AG08395 (cell line): ENCODE measurements around the gene CACNA1G.

Experiments
- DNase-seq: peaks from one replicate; pipeline ENCODE4 v3.0.0; 2012; ENCODE audit warnings: mixed read lengths, low spot score

The CACNA1G gene

GRCh38 chr17:50651661-50652060, 91.1 kb downstream of the CACNA1G start:
- no peak for DNase-seq

DNA sequence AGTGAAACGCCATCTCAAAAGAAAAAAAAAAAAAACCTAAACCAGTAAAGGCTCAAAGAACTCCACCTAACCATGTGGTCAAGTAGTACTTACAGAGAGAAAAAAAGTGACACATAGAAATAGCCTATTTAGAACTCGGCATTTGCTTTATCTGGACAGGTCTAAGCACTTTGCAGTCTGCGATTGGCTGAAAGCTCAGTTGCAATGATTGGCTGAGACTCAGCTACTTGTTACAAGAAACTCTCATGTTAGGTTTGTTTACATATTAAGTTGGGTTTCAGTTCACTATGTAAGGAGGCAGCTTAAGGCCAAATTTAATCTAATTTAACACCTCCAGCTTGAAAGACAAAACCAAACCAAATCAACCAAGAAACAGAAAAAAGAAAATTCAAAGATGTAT, 93.2 kb downstream of the CACNA1G start:
- DNase-seq = no peak

DNA sequence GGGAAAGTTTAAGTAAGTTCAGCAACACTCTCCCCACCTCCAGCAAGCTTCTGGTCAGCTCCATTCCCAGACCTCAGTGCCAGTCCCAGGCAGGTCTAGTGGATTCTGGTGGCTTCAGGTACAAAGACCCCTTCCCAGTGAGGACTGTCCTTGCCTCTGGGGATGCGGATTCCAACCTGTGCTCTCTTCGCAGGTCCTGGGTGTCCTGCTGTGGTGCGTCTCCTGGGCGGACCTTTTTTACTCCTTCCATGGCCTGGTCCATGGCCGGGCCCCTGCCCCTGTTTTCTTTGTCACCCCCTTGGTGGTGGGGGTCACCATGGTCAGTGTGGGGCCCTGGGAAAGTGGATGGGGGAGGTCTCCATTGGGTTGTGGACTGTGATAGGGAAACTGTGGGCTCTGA, 96.0 kb downstream of the CACNA1G start:
- no peak for DNase-seq

DNA sequence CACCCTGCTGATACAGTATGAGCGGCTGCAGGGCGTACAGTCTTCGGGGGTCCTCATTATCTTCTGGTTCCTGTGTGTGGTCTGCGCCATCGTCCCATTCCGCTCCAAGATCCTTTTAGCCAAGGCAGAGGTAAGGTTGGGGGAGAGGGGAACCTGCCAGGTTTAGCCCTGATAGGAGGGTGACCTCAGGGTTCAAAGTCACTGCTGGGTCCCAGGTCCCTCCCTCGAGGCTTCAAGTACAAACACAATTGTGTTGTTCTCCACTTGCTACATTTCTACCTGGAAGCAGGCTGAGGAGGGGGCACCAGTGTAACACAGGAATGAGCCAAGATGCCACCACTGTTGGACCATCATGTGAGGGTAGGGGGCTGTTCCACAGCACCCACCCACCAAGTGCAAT, 96.5 kb downstream of the CACNA1G start:
- no peak for DNase-seq

DNA sequence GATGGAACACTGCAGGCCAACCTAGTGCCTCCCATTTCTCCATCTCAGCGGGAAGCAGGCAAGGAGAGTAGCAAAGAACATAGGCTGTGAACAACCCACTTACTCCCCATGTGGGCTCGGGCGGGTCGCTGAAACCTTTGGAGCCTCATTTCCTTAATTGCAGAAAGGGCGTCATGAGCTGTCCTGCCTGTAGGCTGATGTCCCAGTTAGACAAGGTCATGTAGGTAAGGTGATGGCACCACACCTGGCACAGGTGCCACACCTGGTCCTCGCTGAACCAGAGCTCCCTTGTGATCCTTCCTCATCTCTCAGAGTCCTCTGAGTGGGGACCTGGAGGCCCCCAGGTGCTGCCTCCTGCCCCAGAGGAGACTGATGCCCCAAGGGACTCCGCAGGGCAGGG, 97.1 kb downstream of the CACNA1G start:
- DNase-seq = no peak

DNA sequence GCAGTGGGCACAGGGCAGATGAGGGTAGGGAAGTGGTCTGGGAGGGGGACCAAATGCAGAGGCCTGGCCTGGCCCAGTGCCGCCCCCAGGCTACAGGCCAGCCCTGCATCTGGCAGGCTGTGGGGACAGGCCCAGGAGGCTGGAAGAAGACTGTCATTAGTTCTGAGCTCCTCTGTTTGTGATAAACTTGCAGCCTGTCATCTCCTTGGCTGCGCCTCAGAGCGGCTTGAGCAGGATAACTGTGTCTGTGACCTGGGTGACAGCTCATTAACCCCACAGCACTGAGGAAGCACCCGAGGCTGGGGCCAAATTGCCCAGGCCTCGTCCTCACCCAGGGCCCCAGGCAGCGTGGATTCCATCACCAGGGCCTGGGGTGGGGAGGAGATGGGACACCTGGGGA, 98.1 kb downstream of the CACNA1G start:
- peak; percentile 34 for DNase-seq

- DNase-seq = no peak
Observed at GRCh38 chr17:50659179-50659578, 98.7 kb downstream of the CACNA1G start.

- peak; percentile 35 for DNase-seq
Observed at GRCh38 chr17:50660042-50660886, 99.7 kb downstream of the CACNA1G start.

- DNase-seq = no peak
Observed at GRCh38 chr17:50660887-50661345, 100.4 kb downstream of the CACNA1G start.

DNA sequence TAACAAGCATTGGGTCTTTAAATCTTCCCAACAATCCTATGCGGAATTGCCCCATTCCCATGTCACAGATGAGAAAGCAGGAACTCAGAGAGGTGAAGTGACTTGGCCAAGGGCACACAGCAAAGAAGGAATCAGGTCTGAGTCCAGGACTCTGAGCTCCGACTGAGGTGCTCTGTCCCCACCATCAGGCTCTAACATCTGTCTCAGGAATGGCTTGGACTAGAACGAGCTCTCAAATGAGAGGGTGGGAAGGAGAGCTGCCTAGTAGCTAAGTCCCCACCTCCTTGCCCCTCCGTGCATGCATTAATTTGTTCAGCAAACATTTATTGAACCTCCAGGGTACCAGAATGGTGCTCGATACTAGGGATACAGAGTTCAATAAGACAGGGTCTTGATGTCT, 100.8 kb downstream of the CACNA1G start:
- no peak for DNase-seq

GRCh38 chr17:50661795-50662391, 101.4 kb downstream of the CACNA1G start:
- DNase-seq = peak; percentile 86

DNA sequence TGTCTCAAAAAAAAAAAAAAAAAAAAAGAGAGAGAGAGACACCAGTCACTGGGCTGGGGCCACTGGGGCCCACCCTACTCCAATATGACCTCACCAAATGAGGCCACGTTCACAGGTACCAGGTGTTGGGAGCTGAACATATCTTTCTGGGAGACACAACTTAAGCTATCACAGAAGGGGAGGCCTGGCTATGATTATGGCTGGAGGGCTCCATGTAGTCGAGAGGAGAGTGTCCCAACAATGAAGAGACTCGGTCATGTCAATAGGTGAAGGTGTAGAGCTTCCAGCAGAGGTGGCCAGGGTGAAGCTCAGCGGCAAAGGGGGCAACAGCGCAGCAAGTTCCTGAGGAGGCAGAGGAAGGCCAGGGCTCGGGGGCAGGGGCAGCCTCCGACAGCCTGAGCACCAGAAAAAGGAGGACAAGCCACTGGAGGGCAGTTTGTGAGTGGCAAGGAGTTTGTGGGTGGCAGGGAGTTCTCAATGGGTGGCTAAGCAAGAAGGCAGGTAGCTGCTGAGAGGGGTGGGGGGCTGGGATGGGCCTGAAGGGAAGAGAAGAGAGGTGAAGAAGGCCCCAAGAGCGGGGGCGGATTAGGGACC, 102.2 kb downstream of the CACNA1G start:
- DNase-seq = no peak

GRCh38 chr17:50663812-50664374, 103.4 kb downstream of the CACNA1G start:
- DNase-seq = no peak

GRCh38 chr17:50664788-50665458, 104.4 kb downstream of the CACNA1G start:
- DNase-seq = no peak

DNA sequence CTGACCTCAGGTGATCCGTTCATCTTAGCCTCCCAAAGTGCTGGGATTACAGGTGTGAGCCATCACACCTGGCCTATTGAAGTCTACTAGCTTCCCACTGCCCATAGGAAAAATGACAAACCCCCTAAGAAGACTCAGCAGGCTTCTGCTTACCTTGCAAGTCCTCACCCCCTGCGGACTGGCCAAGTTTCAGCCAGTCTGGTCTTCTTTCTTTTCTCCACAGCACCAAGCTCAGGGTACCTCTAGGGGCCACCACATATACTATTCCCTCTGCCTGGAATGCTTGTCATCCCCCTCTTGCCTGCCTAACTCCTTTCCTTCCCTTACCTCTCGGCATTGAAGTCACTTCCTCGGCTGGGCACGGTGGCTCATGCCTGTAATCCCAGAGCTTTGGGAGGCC, 105.3 kb downstream of the CACNA1G start:
- DNase-seq = no peak

DNA sequence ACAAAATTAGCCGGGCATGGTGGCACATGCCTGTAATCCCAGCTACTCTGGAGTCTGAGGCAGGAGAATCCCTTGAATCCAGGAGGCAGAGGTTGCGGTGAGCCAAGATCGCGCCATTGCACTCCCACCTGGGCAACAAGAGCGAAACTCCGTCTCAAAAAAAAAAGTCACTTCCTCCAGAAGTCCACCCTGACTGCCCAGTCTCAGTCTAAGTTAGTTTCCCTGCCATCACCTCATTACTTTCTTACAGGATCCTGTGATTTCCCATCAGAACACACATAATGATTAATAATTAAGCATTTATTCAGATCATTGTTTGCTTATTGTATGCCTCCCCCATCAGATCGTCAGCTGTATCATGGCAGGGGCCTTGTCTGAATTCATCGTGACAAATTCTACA, 105.8 kb downstream of the CACNA1G start:
- no peak for DNase-seq

DNA sequence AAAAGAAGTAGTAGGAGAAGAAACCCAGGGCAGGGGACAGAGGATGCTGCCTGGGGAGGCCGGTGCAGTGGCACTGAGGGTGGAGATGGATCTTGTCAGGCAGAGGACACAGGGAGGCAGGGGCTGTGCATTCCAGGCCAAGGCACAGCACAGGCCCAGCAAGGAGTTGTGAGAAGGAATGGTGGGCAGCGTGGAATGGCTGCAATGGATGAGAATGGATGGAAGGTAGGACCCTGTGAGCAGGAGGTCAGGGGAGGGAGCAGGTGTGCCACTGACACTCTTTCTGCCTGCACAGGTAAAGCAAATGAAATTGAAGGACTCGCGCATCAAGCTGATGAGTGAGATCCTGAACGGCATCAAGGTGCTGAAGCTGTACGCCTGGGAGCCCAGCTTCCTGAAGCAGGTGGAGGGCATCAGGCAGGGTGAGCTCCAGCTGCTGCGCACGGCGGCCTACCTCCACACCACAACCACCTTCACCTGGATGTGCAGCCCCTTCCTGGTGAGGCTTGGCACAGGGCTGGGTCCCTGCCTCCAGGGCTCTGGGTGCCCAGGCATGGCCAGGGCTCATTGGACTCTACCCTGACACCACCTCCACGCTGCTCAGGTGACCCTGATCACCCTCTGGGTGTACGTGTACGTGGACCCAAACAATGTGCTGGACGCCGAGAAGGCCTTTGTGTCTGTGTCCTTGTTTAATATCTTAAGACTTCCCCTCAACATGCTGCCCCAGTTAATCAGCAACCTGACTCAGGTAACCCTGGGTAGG, 106.9 kb downstream of the CACNA1G start:
- DNase-seq = no peak

- DNase-seq = peak; percentile 60
Observed at GRCh38 chr17:50668025-50668837, 107.7 kb downstream of the CACNA1G start.

DNA sequence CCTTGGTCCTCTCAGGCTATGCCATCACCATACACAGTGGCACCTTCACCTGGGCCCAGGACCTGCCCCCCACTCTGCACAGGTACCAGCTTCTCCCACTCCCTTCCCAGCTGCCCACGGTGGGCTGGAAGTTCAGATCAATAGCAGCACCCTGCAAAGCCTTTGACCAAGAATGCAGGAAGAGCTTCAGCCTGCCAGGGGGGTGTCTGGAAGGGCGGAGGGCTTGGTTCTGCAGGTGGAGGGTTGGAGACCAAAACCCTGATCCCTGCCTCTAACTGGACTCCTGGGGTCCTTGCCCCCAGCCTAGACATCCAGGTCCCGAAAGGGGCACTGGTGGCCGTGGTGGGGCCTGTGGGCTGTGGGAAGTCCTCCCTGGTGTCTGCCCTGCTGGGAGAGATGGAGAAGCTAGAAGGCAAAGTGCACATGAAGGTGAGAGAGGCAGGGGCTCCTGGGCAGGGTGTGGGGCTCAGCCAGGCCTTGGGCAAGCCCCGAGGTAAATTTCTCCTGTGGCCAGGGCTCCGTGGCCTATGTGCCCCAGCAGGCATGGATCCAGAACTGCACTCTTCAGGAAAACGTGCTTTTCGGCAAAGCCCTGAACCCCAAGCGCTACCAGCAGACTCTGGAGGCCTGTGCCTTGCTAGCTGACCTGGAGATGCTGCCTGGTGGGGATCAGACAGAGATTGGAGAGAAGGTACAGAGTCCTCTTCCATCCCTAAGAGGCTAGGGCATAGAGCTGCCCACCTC, 108.5 kb downstream of the CACNA1G start:
- no peak for DNase-seq

- no peak for DNase-seq
Observed at GRCh38 chr17:50672071-50672470, 111.6 kb downstream of the CACNA1G start.
